Activated effector memory CD4-positive, alpha-beta T cell treated with Interleukin-2 at 50 U/mL for 16 hours (primary cell): ENCODE results near the gene GP9.

ENCODE experiments used
- DNase-seq: peaks from one replicate; pipeline ENCODE4 v3.0.0-alpha.2; 2020

Gene GP9

DNA sequence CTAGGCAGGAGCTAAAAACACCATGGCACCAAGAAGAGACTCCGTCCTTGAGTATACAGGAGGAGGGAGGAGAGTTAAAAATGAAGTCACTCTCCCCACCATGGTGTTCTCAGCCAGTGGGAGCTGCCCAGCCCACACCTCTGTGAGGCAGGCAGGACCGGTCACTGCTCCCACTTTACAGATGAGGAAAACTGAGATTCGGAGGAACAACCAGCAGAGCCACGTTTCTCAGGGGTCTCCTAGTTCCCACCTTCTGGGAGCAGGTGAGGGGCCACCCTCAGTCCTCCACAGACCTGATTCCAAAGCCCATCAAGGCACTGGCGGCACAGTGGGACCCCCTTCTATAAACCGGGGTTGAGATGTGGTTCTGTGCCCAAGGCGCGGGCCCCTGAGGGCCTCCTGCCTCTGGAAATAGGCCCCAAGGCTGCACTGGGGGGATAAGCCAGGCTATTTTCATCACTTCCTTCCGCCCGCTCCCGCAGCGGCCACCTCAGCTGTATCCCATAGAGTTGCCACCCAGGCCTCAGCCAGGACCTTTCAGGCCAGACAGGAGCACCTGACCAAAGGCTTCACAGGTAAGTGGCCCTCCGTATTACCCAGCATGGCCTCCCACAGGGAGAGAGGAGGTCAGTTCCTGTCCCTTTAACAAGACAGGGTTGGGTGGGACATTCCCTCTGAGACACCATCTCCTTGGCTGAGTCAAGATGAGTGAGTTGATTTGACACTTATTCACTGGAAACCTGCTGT, at the start of gene GP9:
TSS of gene GP9 (plus strand) at position 504 of the 747 bp plus-strand sequence. CDS start 961 bp downstream, outside the sequence.
- no peak for DNase-seq

DNA sequence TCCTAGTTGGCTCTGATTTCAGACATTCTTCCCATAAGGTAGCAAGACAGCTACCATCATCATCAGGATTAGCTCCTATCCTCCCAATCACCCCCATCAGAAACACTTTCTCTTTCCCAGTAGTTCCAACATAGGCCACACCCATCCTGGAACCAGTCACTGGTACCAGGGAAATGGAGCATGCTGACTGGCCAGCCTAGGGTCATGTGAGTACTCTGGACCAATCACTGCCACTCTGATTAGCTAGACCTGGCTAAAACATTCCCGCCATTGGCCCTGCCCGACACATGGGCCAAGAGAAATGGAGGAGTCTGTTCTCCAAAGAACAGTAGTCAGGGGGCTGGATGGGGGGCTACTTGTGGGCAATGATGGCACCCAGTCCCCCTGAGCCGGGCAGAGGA, 47.1 kb upstream of the GP9 start:
- DNase-seq = no peak

DNA sequence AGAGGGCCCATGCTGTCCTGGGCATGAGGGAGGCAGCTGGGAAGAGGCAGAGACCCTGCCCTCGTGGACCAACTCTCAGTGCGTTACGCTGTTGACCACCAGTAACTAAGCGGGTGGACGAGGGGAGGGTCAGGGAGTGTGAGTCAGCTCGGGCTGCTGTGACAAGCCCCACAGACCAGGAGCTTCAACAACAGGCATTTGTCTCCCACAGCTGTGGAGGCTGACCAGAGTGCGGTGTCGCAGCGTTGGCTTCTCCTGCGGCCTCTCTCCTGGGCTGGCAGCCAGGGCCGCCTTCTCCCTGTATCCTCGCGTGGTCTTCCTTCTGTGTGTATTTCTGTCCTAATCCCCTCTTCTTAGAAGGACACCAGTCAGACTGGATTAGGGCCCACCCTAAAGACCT, 46.4 kb upstream of the GP9 start:
- no peak for DNase-seq

DNA sequence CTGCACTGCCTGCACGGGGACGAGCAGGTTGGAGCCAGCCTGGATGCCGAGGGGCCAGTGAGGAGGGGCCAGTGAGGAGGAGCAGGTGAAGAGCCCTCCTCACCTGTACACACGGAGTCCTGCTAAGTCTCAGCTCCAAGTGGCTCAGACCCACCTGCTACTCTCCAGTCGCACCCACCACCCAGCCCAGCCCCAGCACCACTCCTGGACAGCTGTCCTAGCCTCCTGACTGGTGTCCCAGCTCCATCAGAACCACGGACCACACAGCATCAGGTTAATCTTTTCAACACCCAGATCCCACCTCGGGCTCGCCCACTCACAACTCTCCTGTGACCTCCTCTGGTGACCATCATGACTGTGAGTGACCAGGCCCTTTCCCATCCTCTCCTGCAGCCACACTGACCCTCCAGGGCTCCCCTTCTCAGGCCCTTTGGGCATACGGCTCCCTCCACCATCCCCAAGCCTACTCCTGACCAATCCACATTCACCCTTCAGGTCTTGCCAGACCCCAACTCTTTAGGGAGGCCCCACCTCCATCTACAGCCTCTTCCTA, 45.7 kb upstream of the GP9 start:
- DNase-seq = no peak

- DNase-seq = peak; percentile 43
These were observed 45.0 kb upstream of the GP9 start for GRCh38 chr3:129015388-129016105.

GRCh38 chr3:129016356-129016719, 44.2 kb upstream of the GP9 start:
- DNase-seq = peak; percentile 48

DNA sequence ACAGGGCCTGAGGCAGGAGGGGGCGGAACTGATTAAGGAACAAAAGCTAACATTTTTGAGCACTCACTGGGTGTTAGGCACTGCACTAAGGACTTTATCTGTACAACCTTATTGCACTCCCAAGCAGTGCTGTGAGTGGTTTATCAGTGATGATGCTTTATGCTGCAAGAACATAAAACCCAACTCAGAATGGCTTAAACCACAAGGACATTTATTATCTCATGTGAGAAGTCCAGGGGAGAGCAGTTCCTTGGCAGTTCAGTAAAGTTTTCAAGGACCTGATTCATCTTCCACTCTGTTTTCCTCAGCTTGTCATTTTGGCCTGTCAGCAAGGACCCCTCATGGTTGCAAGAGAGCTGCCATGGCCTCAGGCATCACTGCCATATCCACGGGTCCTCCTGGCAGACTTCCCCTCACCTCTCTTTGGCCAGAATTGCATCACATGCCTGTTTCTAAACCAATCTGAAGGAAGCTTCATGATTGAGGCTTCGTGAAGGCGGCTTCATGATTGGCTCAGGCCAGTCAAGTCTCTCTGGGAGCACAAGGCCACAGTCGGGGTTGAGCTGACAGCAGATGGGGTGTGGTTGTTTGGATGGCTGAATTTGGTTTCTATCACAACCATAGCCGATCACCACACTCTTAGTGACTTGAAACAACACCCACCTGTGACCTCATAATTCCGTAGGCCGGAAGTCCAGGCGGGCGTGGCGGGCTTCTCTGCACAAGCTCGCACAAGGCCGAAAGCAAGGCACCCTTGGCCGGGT, 43.7 kb upstream of the GP9 start:
- DNase-seq = peak; percentile 12

- DNase-seq = no peak
These were observed 43.1 kb upstream of the GP9 start for GRCh38 chr3:129017484-129017899.

DNA sequence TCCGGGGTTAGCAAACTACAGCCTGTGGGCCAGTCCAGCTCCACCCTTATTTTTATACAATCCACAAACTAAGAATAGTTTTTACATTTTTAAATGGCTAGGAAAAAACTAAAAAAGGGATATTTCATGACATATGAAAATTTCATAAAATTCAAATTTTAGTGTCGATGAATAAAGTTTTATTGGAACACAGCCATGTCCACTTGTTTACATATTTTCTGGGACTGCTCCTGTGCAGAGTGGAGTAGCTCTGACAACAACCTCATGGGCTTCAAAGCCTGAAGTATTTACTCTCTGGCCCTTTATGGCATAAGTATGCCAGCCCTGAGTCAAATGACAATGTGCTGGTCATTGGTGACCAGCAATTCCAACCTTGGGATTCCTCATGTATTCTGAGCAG, 42.3 kb upstream of the GP9 start:
- no peak for DNase-seq

DNA sequence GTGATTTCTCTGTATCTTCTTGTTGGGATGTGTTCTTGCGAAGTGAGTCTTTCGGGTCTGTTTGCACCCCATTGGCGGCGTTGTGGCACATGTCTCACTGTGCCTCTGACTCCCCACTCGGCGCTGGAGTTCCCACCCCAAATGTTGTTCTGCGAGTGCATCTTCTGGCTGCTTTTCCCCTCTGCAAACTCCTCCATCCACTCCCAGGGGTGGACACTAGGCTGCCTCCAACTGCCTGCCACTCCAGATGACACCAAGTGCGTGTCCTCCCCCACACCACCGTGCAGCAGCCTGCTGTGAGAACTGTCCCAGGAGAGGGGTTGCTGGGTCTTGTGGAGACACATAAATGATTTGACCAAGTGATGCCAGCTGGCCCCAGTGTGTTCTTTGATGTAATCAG, 41.8 kb upstream of the GP9 start:
- DNase-seq = no peak

GRCh38 chr3:129019266-129019665, 41.3 kb upstream of the GP9 start:
- DNase-seq = no peak

DNA sequence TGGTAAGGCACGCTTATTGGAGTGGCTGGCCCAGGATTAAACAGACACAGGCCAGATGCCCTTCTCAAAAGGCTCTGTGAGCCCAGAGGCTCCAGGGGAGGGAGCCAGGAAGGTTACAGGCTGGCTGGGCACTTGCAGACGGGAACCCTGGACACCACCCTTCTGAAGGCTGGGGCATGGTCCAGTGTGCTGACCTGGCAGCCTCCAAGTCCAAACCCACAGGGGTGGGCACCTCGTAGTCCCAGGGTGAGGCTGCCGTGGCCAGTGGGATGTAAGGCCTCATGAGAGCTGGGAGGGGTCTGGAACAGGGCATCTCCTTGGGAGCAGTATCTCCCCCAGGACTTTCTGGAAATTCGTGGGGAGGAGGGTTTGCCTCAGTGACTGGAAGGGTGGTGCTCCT, 39.9 kb upstream of the GP9 start:
- DNase-seq = no peak

- DNase-seq = no peak
These were observed 39.4 kb upstream of the GP9 start for GRCh38 chr3:129021140-129021551.

DNA sequence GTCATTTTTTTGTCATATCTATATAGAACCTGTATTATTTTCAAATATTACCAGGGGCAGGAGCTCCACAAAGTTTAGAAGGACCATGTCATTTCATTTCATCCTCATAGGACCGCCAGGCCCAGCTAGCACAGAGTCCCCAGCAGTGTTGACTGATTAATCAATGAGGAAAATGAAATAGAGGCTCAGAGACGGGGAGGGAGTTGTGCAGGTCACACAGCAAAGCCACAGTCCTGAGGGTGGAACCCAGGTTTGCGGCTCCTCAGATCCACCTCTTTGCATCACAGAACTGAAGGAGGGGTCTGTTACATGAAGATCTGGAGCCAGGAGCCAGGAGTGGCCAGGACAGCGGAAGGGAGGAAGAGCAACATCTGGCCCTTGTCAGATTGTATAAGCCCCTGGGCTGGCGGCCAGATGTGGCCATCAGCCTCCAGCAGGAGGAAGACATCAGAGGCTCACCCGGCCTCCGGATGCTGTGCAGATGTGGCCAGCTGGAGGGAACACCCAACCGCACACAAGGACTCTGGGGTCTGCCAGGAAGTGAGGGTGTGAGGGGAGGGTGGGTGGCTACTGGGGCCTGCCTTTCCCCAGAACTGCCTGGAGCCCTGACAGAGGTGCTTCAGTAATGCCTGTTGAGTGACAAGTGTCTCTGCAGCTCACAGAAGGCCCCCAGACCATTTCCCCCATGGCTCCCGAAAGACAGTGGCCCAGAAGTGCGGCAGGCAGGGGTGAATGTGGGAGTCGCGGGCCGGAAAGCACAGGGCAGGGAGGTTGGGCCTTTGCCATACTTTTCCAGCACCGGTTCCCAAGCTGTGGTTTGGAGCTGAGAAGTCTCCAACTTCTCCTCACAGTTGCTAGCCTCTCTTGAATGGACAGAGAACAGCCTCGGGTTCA, 38.2 kb upstream of the GP9 start:
- DNase-seq = no peak

DNA sequence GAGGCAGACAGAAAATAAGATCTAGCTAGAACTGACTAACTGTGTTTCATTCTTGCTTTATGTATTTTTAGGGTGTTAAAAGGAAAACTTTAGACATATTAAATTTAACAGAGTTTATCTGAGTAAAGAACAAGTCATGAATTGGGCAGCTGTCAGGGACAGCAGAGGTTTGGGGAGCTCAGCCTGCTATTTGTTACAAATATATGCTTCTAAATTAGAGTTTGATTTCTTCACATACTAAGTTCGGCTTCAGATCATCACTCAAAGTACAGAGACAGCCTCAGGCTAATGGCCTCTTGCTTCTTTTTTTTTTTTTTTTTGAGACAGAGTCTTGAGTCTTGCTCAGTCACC, 37.6 kb upstream of the GP9 start:
- DNase-seq = no peak

GRCh38 chr3:129023909-129024308, 36.7 kb upstream of the GP9 start:
- no peak for DNase-seq

DNA sequence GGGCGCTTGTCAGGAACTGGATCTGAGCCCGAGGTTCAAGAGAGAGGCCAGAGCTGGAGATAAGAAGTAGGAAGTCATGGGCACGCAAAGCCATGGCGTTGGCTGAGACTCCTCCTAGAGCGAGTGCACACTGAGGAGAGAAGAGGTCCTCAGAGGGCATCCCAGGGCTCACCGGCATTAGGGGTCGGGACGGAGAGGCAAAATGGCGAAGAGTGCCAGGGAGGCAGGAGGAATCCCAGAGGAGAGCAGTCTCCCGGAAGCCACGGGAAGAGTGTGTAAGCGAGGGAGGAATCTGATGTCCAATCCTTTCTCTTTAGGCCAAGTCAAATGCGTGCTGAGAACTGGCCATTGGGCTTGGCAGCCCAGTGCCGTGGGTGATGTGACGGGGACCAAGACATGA, 35.5 kb upstream of the GP9 start:
- DNase-seq = no peak

DNA sequence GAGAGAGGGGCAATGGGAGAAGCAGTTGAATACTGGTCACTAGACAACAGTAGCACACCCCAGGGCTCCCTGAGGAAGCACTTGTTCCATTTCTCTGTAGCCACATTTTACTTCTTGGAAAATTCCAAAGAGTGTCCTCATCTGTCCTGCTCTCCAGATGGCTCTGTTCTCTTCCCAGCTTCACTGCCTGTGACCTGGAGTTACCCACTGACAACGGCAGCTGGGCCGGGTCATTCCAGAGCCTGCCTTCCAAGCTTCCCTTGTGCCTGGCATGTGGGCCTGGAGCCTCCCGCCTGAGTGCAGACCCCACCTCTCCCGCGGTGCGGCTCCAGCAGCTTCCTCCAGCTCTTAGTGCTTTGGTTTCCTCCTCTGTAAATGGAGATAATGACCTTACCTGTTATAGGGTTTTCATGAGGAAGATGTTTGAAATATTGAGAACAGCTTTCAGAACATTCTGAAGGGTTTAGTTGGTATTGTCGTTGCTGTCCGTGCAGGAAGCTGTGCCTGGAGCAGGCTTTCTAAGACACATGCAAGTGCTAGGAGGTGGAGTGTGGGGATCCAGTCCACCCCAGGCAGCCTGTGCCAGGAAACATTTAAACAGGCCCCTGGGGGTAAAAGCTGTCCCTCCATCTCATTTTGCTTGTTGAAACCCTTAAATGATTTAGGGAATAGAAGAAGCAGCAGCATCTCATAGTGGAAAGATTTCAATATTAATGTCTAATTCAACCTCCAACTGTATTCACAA, 34.7 kb upstream of the GP9 start:
- DNase-seq = no peak

GRCh38 chr3:129026728-129027543, 33.6 kb upstream of the GP9 start:
- peak; percentile 88 for DNase-seq

DNA sequence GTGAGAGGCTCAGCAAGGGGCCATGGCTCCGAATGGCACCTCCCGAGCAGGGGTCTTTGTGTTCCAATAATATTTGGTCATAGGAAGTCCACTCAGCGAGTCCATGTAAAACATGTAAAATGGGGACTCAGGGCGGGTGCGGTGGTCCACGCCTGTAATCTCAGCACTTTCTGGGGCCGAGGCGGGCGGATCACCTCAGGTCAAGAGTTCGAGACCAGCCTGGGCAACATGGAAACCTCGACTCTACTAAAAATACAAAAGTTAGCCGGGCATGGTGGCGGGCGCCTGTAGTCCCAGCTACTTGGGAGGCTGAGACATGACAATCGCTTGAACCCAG, 33.1 kb upstream of the GP9 start:
- DNase-seq = no peak

DNA sequence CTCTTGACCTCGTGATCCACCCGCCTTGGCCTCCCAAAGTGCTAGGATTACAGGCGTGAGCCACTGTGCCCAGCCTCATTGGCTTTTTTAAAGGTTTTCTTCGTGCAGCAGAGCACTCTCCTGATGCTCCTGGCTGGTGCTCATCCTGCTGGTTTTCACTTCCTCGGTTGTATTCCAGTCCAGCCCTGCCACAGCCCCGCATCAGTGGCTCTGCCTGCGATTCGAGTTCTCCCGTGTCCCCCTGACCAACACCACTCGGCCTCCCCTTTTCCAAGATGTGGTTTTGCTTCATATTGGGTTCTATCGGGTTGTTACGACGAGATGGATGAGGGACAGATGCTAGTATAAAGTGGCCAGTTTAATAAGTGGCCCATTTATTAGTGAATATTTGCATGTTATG, 31.7 kb upstream of the GP9 start:
- DNase-seq = no peak
